ENCODE data around the gene SEC22A. TPM values are rescaled to one million over a fixed set of nuclear protein-coding genes. Genes with fewer than 3 reads are reported as not detected.

The SEC22A gene
- total and polyA plus RNA-seq, 2 of the 8 experiments (the other 6 are each of a cell fraction or from before 2014, with no cell fraction given) = 10.6 to 17.1 TPM

DNA sequence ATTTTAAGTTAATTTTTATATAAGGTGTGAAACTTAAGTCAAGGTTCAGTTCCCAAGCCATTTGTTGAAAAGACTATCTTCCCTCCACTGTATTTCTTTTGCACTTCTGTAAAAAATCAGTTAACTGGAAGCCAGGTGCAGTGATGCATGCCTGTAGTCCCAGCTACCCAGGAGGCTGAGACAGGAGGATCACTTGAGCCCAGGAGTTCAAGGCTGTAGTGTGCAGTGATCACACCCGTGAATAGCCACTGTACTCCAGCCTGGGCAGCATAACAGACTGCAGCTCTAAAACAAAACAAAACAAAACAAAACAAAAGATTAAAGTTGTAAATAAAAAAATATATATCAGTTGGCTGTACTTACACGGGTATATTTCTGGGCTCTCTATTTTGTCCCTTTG lies 33.1 kb upstream of the SEC22A start:
- Histone ChIP-seq H2BK5ac (ENCODE audit: low read depth, low read length) (no peak overlapping the region), H3K23ac (ENCODE audit: insufficient read length) (no peak overlapping the region), H3K27ac (ENCODE audit: low read depth, low read length) (no peak overlapping the region), H3K36me3 (ENCODE audit: control insufficient read depth in 2 of 4, insufficient read depth in 4 of 4, low read length in 3 of 4) (peaks cover 0 to 14% (median 9%) of the 10 kb centered on the region in 4 experiments; a peak in 3 of 8 replicates), H2BK12ac (ENCODE audit: low read depth, low read length) (no peak overlapping the region), H3K4me2 (ENCODE audit: insufficient read depth in 1 of 2, low read depth in 2 of 2, low read length in 2 of 2) (no peak overlapping the region), H3K18ac (ENCODE audit: extremely low read depth, low read length) (no peak overlapping the region), H2BK20ac (ENCODE audit: low read length) (no peak overlapping the region), H2AK5ac (ENCODE audit: low read depth, low read length) (no peak overlapping the region), H3K4ac (replicated peaks; ENCODE audit: insufficient read length, low read depth, low read length) (no peak overlapping the region), H3K79me2 (ENCODE audit: control insufficient read depth in 1 of 2, insufficient read depth in 2 of 2, low read length in 2 of 2) (no peaks in the 10 kb centered on the region), H3K9ac (replicated peaks in 1 of 4; ENCODE audit: extremely low read depth in 1 of 4, low read depth in 3 of 4, low read length in 3 of 4) (no peak overlapping the region), H3K14ac (ENCODE audit: insufficient read length) (no peak overlapping the region), H4K5ac (ENCODE audit: insufficient read length, low read depth, low read length) (no peak overlapping the region), H2BK15ac (ENCODE audit: low read length) (no peak overlapping the region), H3K23me2 (ENCODE audit: low read depth, low read length) (no peaks in the 10 kb centered on the region), H4K91ac (replicated peaks; ENCODE audit: insufficient read length, low read length) (no peak overlapping the region), H3K4me1 (replicated peaks in 1 of 4; ENCODE audit: control insufficient read depth in 3 of 4, insufficient read depth in 4 of 4, low read length in 3 of 4) (no peaks in the 10 kb centered on the region), H2AFZ (ENCODE audit: low read length) (no peak overlapping the region), H2BK120ac (replicated peaks; ENCODE audit: low read depth, low read length) (no peak overlapping the region), H3K4me3 (ENCODE audit: extremely low read depth in 1 of 4, insufficient read depth in 2 of 4, low read depth in 3 of 4, low read length in 4 of 4) (no peak overlapping the region), H3K79me1 (ENCODE audit: low read depth, low read length) (no peaks in the 10 kb centered on the region), H4K8ac (ENCODE audit: extremely low read depth, insufficient read depth, low read length) (no peak overlapping the region), H3K27me3 (replicated peaks in 1 of 4; ENCODE audit: control insufficient read depth in 3 of 4, extremely low read depth in 1 of 4, insufficient read depth in 3 of 4, low read length in 3 of 4) (no peaks in the 10 kb centered on the region), H4K20me1 (replicated peaks in 1 of 2; ENCODE audit: control insufficient read depth in 1 of 2, insufficient read depth in 2 of 2, low read length in 2 of 2) (no peaks in the 10 kb centered on the region), H3K56ac (replicated peaks; ENCODE audit: insufficient read length, low read depth, low read length) (no peak overlapping the region), H3K9me3 (ENCODE audit: insufficient read depth in 2 of 2, low read depth in 1 of 2, low read length in 1 of 2) (0 out of 4 replicates have a peak, but pooled peaks cover 0 to 2% of the 10 kb centered on the region in 2 experiments)
- 95% methylated on average over 2 of the region's 2 CpGs; no CpG with 5 or more reads in 1 of the 2 experiments for WGBS, 2 experiments (ENCODE audit: extremely low coverage in 1 of 2, insufficient coverage in 1 of 2, insufficient read length in 1 of 2, insufficient replicate concordance in 2 of 2, low coverage in 1 of 2, low lambda C conversion rate in 2 of 2, missing lambda C conversion rate in 1 of 2)
- FAIRE-seq = no peak
- DNase-seq (ENCODE audit: low read depth in 1 of 2, low spot score in 2 of 2) = no peak
- ChIA-PET POLR2A (ENCODE audit: partially characterized antibody) (no interaction called here), CTCF (ENCODE audit: partially characterized antibody) (interaction anchor here (0.9 to 1.2 kb wide), 3 partner anchors 16 to 131 kb away, joined by 3 read pairs; no protein-coding TSS in a partner anchor)
- TF ChIP-seq CTBP2 (IDR thresholded peaks at IDR 0.05; ENCODE audit: borderline replicate concordance, insufficient read depth, insufficient read length, low read length) (no peak), JUND (IDR thresholded peaks at IDR 0.05; ENCODE audit: low read length) (no peak), HDAC2 (IDR thresholded peaks at IDR 0.05; ENCODE audit: borderline replicate concordance in 1 of 2, low read depth in 2 of 2, low read length in 2 of 2) (no peak), GABPA (IDR thresholded peaks at IDR 0.05; ENCODE audit: borderline replicate concordance, insufficient read depth, low read length) (no peak), HDAC6 (IDR thresholded peaks at IDR 0.05; ENCODE audit: low read depth, low read length) (no peak), EGR1 (IDR thresholded peaks at IDR 0.05; ENCODE audit: borderline replicate concordance, low read depth, low read length) (no peak)
- TF ChIP-seq, protein P1, sequence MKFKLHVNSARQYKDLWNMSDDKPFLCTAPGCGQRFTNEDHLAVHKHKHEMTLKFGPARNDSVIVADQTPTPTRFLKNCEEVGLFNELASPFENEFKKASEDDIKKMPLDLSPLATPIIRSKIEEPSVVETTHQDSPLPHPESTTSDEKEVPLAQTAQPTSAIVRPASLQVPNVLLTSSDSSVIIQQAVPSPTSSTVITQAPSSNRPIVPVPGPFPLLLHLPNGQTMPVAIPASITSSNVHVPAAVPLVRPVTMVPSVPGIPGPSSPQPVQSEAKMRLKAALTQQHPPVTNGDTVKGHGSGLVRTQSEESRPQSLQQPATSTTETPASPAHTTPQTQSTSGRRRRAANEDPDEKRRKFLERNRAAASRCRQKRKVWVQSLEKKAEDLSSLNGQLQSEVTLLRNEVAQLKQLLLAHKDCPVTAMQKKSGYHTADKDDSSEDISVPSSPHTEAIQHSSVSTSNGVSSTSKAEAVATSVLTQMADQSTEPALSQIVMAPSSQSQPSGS (IDR thresholded peaks at IDR 0.05; ENCODE audit: low read length) = no peak
- TF ChIP-seq, protein P2, sequence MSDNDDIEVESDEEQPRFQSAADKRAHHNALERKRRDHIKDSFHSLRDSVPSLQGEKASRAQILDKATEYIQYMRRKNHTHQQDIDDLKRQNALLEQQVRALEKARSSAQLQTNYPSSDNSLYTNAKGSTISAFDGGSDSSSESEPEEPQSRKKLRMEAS (IDR thresholded peaks at IDR 0.05) = no peak
- TF ChIP-seq, protein P3, sequence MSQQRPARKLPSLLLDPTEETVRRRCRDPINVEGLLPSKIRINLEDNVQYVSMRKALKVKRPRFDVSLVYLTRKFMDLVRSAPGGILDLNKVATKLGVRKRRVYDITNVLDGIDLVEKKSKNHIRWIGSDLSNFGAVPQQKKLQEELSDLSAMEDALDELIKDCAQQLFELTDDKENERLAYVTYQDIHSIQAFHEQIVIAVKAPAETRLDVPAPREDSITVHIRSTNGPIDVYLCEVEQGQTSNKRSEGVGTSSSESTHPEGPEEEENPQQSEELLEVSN (IDR thresholded peaks at IDR 0.05) = no peak
